H9 (cell line): Measurements from ENCODE around the gene LRRC26. TPM values are rescaled to one million over a fixed set of nuclear protein-coding genes. Genes with fewer than 3 reads are reported as not detected.

Source experiments
- DNase-seq: peaks from one replicate; pipeline ENCODE4 v3.0.0-alpha.2; 2017
- H2AFZ ChIP-seq: one replicate; pipeline ENCODE4 v1.6.1; 2013; ENCODE audit warnings: mild to moderate bottlenecking, low read length, control low read depth, moderate library complexity
- H2AK5ac ChIP-seq: 2 replicates; pipeline ENCODE4 v1.6.1; 2013; ENCODE audit warnings: low read length, control low read depth, mixed read lengths; ENCODE audit not compliant: insufficient read length
- H2BK120ac ChIP-seq: one replicate; pipeline ENCODE4 v1.6.1; 2013; ENCODE audit warnings: low read depth, mild to moderate bottlenecking, low read length, control low read depth, inconsistent platforms; ENCODE audit not compliant: poor library complexity, severe bottlenecking
- H2BK12ac ChIP-seq: 2 replicates; pipeline ENCODE4 v1.6.1; 2013; ENCODE audit warnings: low read length, control low read depth, mixed read lengths, low read depth; ENCODE audit not compliant: insufficient read length
- H2BK15ac ChIP-seq: 2 replicates; pipeline ENCODE4 v1.6.1; 2013; ENCODE audit warnings: low read depth, low read length, control low read depth
- H2BK20ac ChIP-seq: one replicate; pipeline ENCODE4 v1.6.1; 2013; ENCODE audit warnings: low read depth, mild to moderate bottlenecking, low read length, control low read depth, inconsistent platforms; ENCODE audit not compliant: poor library complexity, severe bottlenecking
- H2BK5ac ChIP-seq: 2 replicates; pipeline ENCODE4 v1.6.1; 2013; ENCODE audit warnings: low read length, control low read depth, mixed read lengths; ENCODE audit not compliant: insufficient read length
- H3K14ac ChIP-seq: 2 replicates; pipeline ENCODE4 v1.6.1; 2013; ENCODE audit warnings: low read length, control low read depth; ENCODE audit not compliant: insufficient read depth
- H3K18ac ChIP-seq: 2 replicates; pipeline ENCODE4 v1.6.1; 2013; ENCODE audit warnings: low read depth, mild to moderate bottlenecking, mixed read lengths, low read length, control low read depth; ENCODE audit not compliant: insufficient read length
- H3K23ac ChIP-seq: 2 replicates; pipeline ENCODE4 v1.6.1; 2013; ENCODE audit warnings: low read length, control low read depth, mixed read lengths, low read depth; ENCODE audit not compliant: insufficient read length
- H3K23me2 ChIP-seq: 2 replicates; pipeline ENCODE4 v1.6.1; 2013; ENCODE audit warnings: low read depth, mild to moderate bottlenecking, mixed read lengths, low read length, control low read depth; ENCODE audit not compliant: insufficient read length, poor library complexity, severe bottlenecking
- H3K27ac ChIP-seq: 2 replicates; pipeline ENCODE4 v1.5.1; 2013; ENCODE audit warnings: low read length, control low read depth, mixed read lengths, low read depth; ENCODE audit not compliant: insufficient read length
- H3K27me3 ChIP-seq: 2 replicates; pipeline ENCODE4 v1.6.1; 2013; ENCODE audit warnings: low read length, control low read depth, inconsistent platforms; ENCODE audit not compliant: insufficient read depth
- H3K4ac ChIP-seq: 2 replicates; pipeline ENCODE4 v1.6.1; 2013; ENCODE audit warnings: low read depth, mild to moderate bottlenecking, control low read depth, inconsistent platforms, low read length, moderate library complexity
- H3K4me1 ChIP-seq: 2 replicates; pipeline ENCODE4 v1.6.1; 2013; ENCODE audit warnings: low read length, control low read depth, inconsistent platforms; ENCODE audit not compliant: insufficient read depth
- H3K4me2 ChIP-seq: 2 replicates; pipeline ENCODE4 v1.6.1; 2013; ENCODE audit warnings: low read length, control low read depth, mixed read lengths; ENCODE audit not compliant: insufficient read length, insufficient read depth
- H3K56ac ChIP-seq: 2 replicates; pipeline ENCODE4 v1.6.1; 2013; ENCODE audit warnings: low read depth, mild to moderate bottlenecking, mixed read lengths, low read length, control low read depth; ENCODE audit not compliant: insufficient read length
- H3K79me1 ChIP-seq: 2 replicates; pipeline ENCODE4 v1.6.1; 2013; ENCODE audit warnings: low read depth, mild to moderate bottlenecking, moderate library complexity, low read length, control low read depth, inconsistent platforms; ENCODE audit not compliant: insufficient read depth, poor library complexity, severe bottlenecking
- H3K79me2 ChIP-seq: 2 replicates; pipeline ENCODE4 v1.6.1; 2013; ENCODE audit warnings: low read length, control low read depth, inconsistent platforms; ENCODE audit not compliant: insufficient read depth
- H3K9ac ChIP-seq: 2 replicates; pipeline ENCODE4 v1.6.1; 2013; ENCODE audit warnings: low read length, control low read depth, mixed read lengths; ENCODE audit not compliant: insufficient read length; ENCODE audit errors: extremely low read depth
- H3K9me3 ChIP-seq: one replicate; pipeline ENCODE4 v1.6.1; 2013; ENCODE audit warnings: low read depth, low read length, inconsistent platforms; ENCODE audit not compliant: control insufficient read depth
- H3T11ph ChIP-seq: one replicate; pipeline ENCODE4 v1.6.1; 2013; ENCODE audit warnings: mild to moderate bottlenecking, low read length, control low read depth, inconsistent platforms
- H4K20me1 ChIP-seq: one replicate; pipeline ENCODE4 v1.6.1; 2013; ENCODE audit not compliant: control insufficient read depth, insufficient read length, insufficient read depth
- H4K5ac ChIP-seq: 2 replicates; pipeline ENCODE4 v1.6.1; 2013; ENCODE audit warnings: low read depth, mild to moderate bottlenecking, mixed read lengths, low read length, control low read depth; ENCODE audit not compliant: insufficient read length
- H4K8ac ChIP-seq: replicated peaks from 2 replicates; pipeline ENCODE4 v1.6.1; 2013; ENCODE audit warnings: low read length, control low read depth, mixed read lengths, low read depth; ENCODE audit not compliant: insufficient read length
- H4K91ac ChIP-seq: 2 replicates; pipeline ENCODE4 v1.6.1; 2013; ENCODE audit warnings: low read depth, mild to moderate bottlenecking, moderate library complexity, mixed read lengths, low read length, control low read depth; ENCODE audit not compliant: insufficient read length
- H3K27ac Mint-ChIP-seq, 3 experiments: 2 replicates in 2 of 3; 3 replicates in 1 of 3; pipeline ENCODE4 v1.8.0; 2020 to 2021; ENCODE audit warnings: mixed read lengths in 3 of 3, mild to moderate bottlenecking in 1 of 3, moderate library complexity in 1 of 3
- H3K27me3 Mint-ChIP-seq: 2 replicates; pipeline ENCODE4 v1.8.0; 2021; ENCODE audit warnings: low read depth, mild to moderate bottlenecking, moderate library complexity, mixed read lengths
- H3K36me3 Mint-ChIP-seq, 3 experiments: 2 replicates in 2 of 3; 3 replicates in 1 of 3; pipeline ENCODE4 v1.8.0; 2020 to 2021; ENCODE audit warnings: low read depth in 3 of 3, mixed read lengths in 3 of 3; ENCODE audit not compliant: insufficient read depth in 1 of 3
- H3K4me1 Mint-ChIP-seq, 2 experiments: 2 replicates each; pipeline ENCODE4 v1.8.0; 2020; ENCODE audit warnings: mixed read lengths in 2 of 2
- H3K4me3 Mint-ChIP-seq, 2 experiments: 2 replicates in 1 of 2; 3 replicates in 1 of 2; pipeline ENCODE4 v1.8.0; 2020 to 2021; ENCODE audit warnings: mild to moderate bottlenecking in 2 of 2, mixed read lengths in 2 of 2, moderate library complexity in 1 of 2
- H3K9me3 Mint-ChIP-seq, 2 experiments: 2 replicates in 1 of 2; 3 replicates in 1 of 2; pipeline ENCODE4 v1.8.0; 2020; ENCODE audit warnings: mild to moderate bottlenecking in 2 of 2, mixed read lengths in 2 of 2, moderate library complexity in 1 of 2
- CTCF ChIP-seq: fragments of 200-600 bp; sonication (generic); conservative IDR thresholded peaks from 3 replicates; pipeline ENCODE4 v1.8.0; 2021; ENCODE audit warnings: antibody characterized with exemption, mild to moderate bottlenecking
- WGBS: extraction: QIAGEN DNeasy Blood & Tissue Kit; methylation state at CpG from one replicate; pipeline ENCODE4 v1.1.7; 2013; ENCODE audit warnings: missing lambda C conversion rate, low lambda C conversion rate, mixed read lengths; ENCODE audit not compliant: insufficient read length; ENCODE audit errors: extremely low coverage; 5-methylcytosine and 5-hydroxymethylcytosine counted together
- total RNA-seq: library from RNA; stranded (reverse); gene quantifications from 2 replicates; pipeline ENCODE4 v1.2.1, GENCODE V29; 2021

LRRC26 gene
- total RNA-seq, 1 experiment from 2014 or later = 0.96 TPM

- Mint-ChIP-seq H3K9me3 (no peaks in the 10 kb centered on the region; a peak in 1 of 5 replicates), H3K4me1 (peaks cover 0 to 11% of the 10 kb centered on the region in 2 experiments; a peak in 2 of 4 replicates), H3K27ac (no peak overlapping the region), H3K36me3 (no peaks in the 10 kb centered on the region), H3K4me3 (peak overlapping the region; percentile 52 to 82), H3K27me3 (peaks cover 95% of the 10 kb centered on the region)
- H3K27ac ChIP-seq = no peak overlapping the region
- H3K4ac ChIP-seq = no peak overlapping the region
- no peaks in the 10 kb centered on the region for H3K79me1 ChIP-seq
- peaks cover 2% of the 10 kb centered on the region for H4K20me1 ChIP-seq
- H3K4me2 ChIP-seq = peak overlapping the region; percentile 70
- no peak overlapping the region for H3K9ac ChIP-seq
- WGBS = no CpG with 5 or more reads among the region's 71 CpGs
- no peak overlapping the region for H2BK15ac ChIP-seq
- peaks cover 33% of the 10 kb centered on the region; the same call in 1 of the 2 replicates for H3K27me3 ChIP-seq
- no peaks in the 10 kb centered on the region for H3K79me2 ChIP-seq
- H2AFZ ChIP-seq = no peak overlapping the region
- no peak overlapping the region for H4K91ac ChIP-seq
- H3K9me3 ChIP-seq = no peaks in the 10 kb centered on the region
- TF ChIP-seq CTCF = no peak
- no peak overlapping the region for H3K18ac ChIP-seq
- no peak for DNase-seq
- no peak overlapping the region for H2BK12ac ChIP-seq
- no peak overlapping the region for H3K23ac ChIP-seq
- no peak overlapping the region for H2BK20ac ChIP-seq
- H3K14ac ChIP-seq = no peak overlapping the region
- no peak overlapping the region for H4K5ac ChIP-seq
- no peak overlapping the region for H2BK5ac ChIP-seq
- no peak overlapping the region for H3T11ph ChIP-seq
- H3K23me2 ChIP-seq = peaks cover 16% of the 10 kb centered on the region
- H3K56ac ChIP-seq = no peak overlapping the region
- no peaks in the 10 kb centered on the region for H3K4me1 ChIP-seq
- H4K8ac ChIP-seq = no peak overlapping the region
- H2AK5ac ChIP-seq = no peak overlapping the region
- no peak overlapping the region for H2BK120ac ChIP-seq
These were observed 8.0 kb downstream of the LRRC26 start for GRCh38 chr9:137161558-137162486.
